HG03196 (cell line): ENCODE measurements around the gene ADGRG3.
"Not testable (repeated sequence)": the region's sequence is repeated elsewhere in the genome, so short reads cannot be mapped to it uniquely, and the experiment has no call there.

Source experiments
- ATAC-seq: cut with Tn5 transposase; IDR thresholded peaks from one replicate; pipeline ENCODE4 v1.9.1; 2021; ENCODE audit not compliant: unreplicated experiment

ADGRG3 gene

GRCh38 chr16:57712569-57712968, 44.5 kb downstream of the ADGRG3 start:
- ATAC-seq = not testable (repeated sequence)

GRCh38 chr16:57713596-57713995, 45.5 kb downstream of the ADGRG3 start:
- no peak for ATAC-seq

GRCh38 chr16:57714047-57714446, 45.9 kb downstream of the ADGRG3 start:
- no peak for ATAC-seq

GRCh38 chr16:57720142-57720575, 52.1 kb downstream of the ADGRG3 start:
- ATAC-seq = no peak

GRCh38 chr16:57721356-57722209, 53.5 kb downstream of the ADGRG3 start:
- no peak for ATAC-seq

GRCh38 chr16:57722210-57722499, 54.0 kb downstream of the ADGRG3 start:
- no peak for ATAC-seq

- no peak for ATAC-seq
These were observed 54.5 kb downstream of the ADGRG3 start for GRCh38 chr16:57722651-57723050.

- ATAC-seq = no peak
These were observed 55.1 kb downstream of the ADGRG3 start for GRCh38 chr16:57723170-57723569.

- no peak for ATAC-seq
These were observed 56.4 kb downstream of the ADGRG3 start for GRCh38 chr16:57724531-57724930.

GRCh38 chr16:57725151-57725550, 57.0 kb downstream of the ADGRG3 start:
- ATAC-seq = no peak

GRCh38 chr16:57725554-57725953, 57.4 kb downstream of the ADGRG3 start:
- ATAC-seq = no peak

- no peak for ATAC-seq
These were observed 57.9 kb downstream of the ADGRG3 start for GRCh38 chr16:57725976-57726375.

GRCh38 chr16:57726433-57726947, 58.4 kb downstream of the ADGRG3 start:
- no peak for ATAC-seq

- no peak for ATAC-seq
These were observed 59.5 kb downstream of the ADGRG3 start for GRCh38 chr16:57727610-57728009.

- ATAC-seq = no peak
These were observed 60.5 kb downstream of the ADGRG3 start for GRCh38 chr16:57728336-57729181.

- ATAC-seq = no peak
These were observed 61.0 kb downstream of the ADGRG3 start for GRCh38 chr16:57729182-57729484.

GRCh38 chr16:57729852-57730251, 61.7 kb downstream of the ADGRG3 start:
- ATAC-seq = not testable (repeated sequence)

GRCh38 chr16:57730771-57731730, 62.9 kb downstream of the ADGRG3 start:
- ATAC-seq = no peak

GRCh38 chr16:57732037-57732436, 63.9 kb downstream of the ADGRG3 start:
- no peak for ATAC-seq

GRCh38 chr16:57732714-57733113, 64.6 kb downstream of the ADGRG3 start:
- no peak for ATAC-seq
